ENCODE measurements around the gene EDARADD.
"Not testable (repeated sequence)": the region's sequence is repeated elsewhere in the genome, so short reads cannot be mapped to it uniquely, and the experiment has no call there.

The EDARADD gene

GRCh38 chr1:236438614-236439013, 44.5 kb downstream of the EDARADD start:
- no peak for DNase-seq (ENCODE audit: low read depth)

GRCh38 chr1:236440373-236440772, 46.3 kb downstream of the EDARADD start:
- DNase-seq (ENCODE audit: low read depth) = no peak

- DNase-seq (ENCODE audit: low read depth) = no peak
Observed at GRCh38 chr1:236450779-236451178, 56.7 kb downstream of the EDARADD start.

- peak; percentile 22 for DNase-seq (ENCODE audit: low read depth)
Observed at GRCh38 chr1:236451796-236452373, 57.8 kb downstream of the EDARADD start.

- no peak for DNase-seq (ENCODE audit: low read depth)
Observed at GRCh38 chr1:236455243-236455642, 61.2 kb downstream of the EDARADD start.

DNA sequence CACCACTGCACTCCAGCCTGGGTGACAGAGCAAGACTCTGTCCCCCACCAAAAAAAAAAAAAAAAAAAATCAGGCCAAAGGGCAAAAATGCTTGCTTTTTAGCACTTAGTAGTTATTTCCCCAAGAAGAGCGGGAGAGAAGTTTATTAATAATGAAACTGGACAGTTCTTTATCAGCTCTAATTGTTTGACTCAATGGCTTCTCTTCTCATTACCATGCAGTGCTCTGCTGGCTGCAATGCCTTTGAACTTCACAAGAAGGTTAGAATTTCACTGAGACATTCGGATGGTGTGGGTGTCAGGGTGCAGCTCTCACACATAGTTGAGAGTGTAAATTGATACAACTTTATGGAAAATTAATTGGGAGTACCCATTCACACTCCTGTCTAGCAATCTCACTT, 63.7 kb downstream of the EDARADD start:
- DNase-seq (ENCODE audit: low read depth) = no peak

GRCh38 chr1:236458996-236459395, 64.9 kb downstream of the EDARADD start:
- DNase-seq (ENCODE audit: low read depth) = no peak

DNA sequence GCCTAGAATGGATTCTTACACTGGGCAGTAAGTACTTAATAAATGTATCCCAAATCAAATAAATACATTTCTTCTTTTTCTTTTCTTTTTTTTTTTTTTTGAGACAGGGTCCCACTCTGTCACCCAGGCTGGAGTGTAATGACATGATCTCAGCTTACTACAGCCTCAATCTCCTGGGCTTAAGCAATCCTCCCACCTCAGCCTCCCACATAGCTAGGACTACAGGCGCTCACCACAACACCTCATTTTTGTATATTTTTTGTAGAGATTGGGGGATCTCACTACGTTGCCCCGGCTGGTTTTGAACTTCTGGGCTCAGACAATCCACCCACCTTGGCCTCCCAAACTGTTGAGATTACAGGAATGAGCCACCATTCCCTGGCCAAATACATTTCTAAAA, 66.0 kb downstream of the EDARADD start:
- DNase-seq (ENCODE audit: low read depth) = no peak

GRCh38 chr1:236464197-236464596, 70.1 kb downstream of the EDARADD start:
- DNase-seq (ENCODE audit: low read depth) = not testable (repeated sequence)

- DNase-seq (ENCODE audit: low read depth) = no peak
Observed at GRCh38 chr1:236465231-236465958, 71.3 kb downstream of the EDARADD start.

- no peak for DNase-seq (ENCODE audit: low read depth)
Observed at GRCh38 chr1:236465959-236466303, 71.8 kb downstream of the EDARADD start.

- no peak for DNase-seq (ENCODE audit: low read depth)
Observed at GRCh38 chr1:236467327-236467641, 73.2 kb downstream of the EDARADD start.

DNA sequence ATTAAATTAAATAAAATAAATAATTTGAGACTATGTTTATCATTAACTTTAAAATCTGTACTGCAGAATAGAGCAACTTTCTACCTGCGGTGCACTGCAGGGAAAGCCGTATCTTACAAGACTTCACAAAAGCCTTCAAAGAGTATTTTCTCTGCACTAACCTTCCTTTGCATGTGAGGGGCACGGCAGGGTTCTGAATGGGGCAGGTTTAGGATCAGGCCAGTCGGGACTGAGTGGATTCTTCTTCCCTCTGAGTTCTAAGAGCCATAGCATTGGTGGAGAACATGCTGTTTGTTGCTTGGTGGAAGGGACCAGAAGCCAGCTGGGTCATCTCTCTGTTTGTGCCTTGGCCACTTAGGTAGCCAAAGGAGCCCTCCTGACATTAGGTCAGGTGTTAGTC, 74.5 kb downstream of the EDARADD start:
- no peak for DNase-seq (ENCODE audit: low read depth)

DNA sequence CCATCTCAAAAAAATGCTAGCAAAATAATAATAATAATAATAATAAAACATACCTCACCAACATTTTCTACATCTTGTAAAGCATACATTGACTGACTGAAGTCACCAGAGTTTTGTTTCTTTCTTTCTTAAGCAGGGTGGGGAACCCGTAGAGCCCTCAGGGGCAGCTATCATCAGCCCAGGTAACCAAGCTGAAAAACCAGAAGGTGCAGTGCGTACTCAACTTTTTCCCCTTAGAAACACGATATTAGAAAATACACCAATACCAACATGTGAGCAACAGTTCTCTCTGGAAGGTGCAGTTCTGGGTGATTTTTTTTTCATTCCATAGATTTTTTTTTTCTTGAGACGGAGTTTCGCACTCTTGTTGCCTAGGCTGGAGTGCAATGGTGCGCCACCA, 75.4 kb downstream of the EDARADD start:
- no peak for DNase-seq (ENCODE audit: low read depth)

DNA sequence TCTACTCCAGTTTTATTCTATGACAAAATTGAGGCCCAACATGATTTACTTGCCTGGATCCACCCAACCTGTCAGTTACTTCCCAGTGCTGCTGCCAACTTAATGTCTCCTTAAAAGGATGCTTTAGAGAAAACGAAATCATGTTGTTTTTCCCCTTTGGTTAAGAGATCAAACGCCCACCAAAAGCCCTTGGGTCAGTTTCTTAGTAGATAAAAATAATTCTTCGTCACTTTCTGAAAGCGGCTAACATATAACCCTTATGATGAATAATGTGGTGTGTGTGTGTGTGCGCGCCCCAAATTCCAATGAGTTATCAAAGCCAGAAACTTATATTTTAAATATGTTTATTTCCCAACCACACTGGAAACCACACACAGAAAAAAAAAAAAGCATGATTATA, 77.0 kb downstream of the EDARADD start:
- no peak for DNase-seq (ENCODE audit: low read depth)

DNA sequence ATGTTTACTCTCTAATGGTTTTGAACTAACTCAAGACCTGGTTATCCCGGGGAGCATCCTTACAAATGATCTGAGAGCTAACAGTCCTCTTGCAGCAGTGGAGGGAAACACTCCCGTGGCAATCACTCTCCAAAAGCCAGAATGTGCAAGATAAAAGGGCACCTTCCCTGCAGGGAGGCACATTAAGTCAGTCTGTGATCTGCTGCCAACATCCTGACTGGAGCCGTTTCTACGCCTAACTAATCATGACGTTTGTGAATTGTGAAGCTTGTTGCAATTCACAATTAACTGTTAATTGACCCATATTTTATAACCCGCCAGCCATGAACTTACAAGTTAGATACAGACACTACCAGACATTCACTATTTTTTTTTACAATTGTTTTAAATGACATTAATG, 77.6 kb downstream of the EDARADD start:
- no peak for DNase-seq (ENCODE audit: low read depth)

- DNase-seq (ENCODE audit: low read depth) = no peak
Observed at GRCh38 chr1:236472850-236473788, 79.0 kb downstream of the EDARADD start.

DNA sequence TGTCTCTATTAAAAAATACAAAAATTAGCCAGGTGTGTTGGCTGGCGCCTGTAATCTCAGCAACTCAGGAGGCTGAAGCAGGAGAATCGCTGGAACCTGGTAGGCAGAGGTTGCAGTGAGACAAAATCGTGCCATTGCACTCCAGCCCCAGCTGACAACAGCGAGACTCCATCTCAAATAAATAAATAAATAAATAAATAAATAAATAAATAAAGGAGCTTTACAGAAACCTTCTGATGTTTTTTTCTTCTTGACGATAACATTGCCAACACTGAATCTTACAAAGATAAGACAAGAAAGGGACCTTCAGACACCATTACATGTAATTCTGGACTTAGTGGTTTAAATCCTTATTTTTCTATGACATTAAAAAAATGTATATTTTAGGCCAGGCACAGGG, 81.9 kb downstream of the EDARADD start:
- no peak for DNase-seq (ENCODE audit: low read depth)

DNA sequence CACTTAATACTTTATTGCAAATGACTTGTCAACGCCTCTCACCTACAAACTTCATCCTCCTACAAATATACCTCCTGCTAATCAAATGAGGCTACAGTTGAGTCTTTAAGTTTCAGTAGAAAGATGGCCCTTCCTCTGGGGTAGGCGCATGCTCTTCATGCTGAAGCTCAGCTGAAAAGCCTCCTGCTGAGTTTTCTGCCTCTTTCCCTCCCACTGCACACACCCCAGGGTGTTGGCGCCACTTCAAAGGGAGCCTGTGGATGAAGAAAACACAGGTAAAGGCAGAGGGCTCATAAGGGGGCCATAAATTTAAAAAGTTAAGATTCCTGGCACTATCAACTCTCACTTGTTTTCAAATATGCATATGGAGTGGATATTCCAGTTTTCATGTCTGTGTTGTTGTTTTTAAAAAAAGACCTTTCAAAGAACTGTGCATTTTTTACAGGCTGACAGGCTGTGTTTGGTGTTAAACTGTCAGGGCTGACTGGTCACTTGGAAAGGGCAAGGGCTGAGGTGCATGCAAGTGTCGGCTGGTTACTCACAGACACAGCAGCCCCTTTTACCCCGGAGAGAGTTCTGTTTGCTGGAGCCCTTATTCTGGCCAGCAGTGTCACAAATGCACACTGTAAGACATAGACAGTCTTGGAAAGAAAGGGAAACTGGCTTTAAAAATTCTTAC, 86.8 kb downstream of the EDARADD start:
- no peak for DNase-seq (ENCODE audit: low read depth)

DNA sequence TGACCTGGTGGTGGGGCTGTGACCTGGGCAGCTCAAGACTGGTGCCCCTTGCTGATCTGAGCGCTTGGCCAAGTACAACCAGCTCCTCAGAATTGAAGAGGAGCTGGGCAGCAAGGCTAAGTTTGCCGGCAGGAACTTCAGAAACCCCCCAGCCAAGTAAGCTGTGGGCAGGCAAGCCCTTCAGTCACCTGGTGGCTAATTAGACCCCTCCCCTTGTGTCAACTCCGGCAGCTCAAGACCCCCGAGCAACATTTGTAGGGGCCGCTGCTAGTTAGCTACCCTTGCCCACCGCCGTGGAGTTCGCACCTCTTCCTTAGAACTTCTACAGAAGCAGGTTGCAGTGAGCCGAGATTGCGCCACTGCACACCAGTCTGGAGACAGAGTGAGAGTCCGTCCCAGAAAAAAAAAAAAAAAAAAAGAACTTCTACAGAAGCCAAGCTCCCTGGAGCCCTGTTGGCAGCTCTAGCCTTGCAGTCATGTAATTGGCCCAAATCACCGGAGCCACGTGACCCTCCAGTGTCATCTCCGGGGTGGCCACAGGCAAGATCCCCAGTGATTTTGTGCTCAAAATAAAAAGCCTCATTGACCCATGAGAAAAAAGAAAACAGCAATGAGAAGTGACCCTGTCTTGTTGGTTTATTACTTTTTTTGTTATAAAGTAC, 90.4 kb downstream of the EDARADD start:
- DNase-seq (ENCODE audit: low read depth) = no peak

GRCh38 chr1:236486356-236487002, 92.4 kb downstream of the EDARADD start:
- DNase-seq (ENCODE audit: low read depth) = no peak

DNA sequence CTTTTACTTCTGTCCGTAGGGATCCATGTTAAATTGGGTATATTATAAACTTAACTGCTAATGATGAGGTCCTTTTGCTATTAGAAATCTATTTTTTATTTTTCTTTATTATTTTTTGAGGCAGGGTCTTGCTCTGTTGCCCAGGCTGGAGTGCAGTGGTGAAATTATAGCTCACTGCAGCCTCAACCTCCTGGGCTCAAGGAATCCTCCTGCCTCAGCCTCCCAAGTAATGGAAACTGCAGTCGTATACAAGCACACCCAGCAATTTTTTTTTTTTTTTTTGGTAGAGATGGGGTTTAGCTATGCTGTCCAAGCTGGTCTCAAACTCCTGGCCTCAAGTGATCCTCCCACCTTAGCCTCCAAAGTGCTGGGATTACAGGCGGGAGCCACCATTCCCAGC, 95.1 kb downstream of the EDARADD start:
- not testable (repeated sequence) for DNase-seq (ENCODE audit: low read depth)

Data from activated T-cell treated with anti-CD3 and anti-CD28 coated beads for 24 hours (primary cell).